Amniotic stem cell (primary cell): Measurements from ENCODE around the gene FAF2.

Source experiments
- DNase-seq: peaks from one replicate; lab custom pipeline; 2025; lab: John Stamatoyannopoulos, UW

FAF2 gene

DNA sequence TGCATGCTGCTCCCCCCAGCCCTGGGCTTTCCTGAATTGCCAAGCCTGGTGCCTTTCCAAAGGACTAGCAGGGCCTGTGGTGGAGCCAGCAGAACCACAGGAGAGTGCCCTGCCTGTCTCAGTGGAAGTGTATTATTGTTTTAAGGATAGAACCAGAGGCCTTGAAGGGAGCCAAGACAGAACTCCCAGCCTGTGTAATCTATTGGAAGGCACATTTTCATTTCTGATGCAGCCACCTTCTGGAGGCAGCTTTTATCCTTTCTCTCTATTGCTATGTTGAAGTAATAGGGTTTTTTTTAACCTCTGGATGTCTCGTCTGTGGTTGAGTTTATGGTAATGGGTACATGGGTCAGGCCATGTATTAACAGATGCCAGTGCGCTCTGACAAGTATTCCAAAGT is 59.7 kb downstream of the FAF2 start:
- DNase-seq = no peak

DNA sequence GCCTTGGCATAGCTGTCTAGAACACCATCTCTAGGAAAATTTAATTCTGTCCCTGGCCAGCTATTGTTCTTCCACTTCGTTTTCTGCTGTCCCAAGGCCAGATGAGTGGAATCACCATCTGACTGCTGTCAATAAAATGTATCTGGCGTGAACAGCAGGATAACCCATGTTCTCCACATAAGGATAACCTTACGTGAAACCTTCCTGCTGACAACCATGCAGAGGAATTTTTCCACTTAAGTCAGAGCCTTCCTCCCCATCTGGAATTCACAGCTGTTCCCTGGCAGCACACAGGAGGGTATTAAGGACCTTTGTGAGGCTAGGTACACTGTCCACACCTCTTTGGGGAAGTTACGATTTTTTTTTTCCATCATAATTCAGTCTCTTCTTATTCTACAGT is 60.4 kb downstream of the FAF2 start:
- DNase-seq = no peak

DNA sequence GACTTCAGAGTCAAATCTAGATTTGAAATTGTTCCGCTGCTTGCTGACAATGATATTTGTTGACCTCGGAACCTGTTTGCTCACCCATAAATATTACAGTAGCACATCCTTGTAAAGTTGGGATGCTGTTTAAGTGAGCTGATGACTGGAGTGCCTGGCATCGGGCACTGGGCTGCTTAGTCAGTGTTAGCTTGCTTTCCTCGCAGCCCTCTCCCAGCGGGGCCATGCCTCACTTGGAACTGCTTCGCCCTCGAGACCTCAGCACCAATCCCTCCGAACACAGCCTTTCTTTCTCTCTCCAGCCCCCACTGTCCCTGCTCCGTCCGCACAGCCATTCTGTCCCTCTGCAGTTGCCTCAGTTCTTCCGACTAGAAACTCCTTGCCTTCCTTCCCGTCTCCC is 65.6 kb downstream of the FAF2 start:
- DNase-seq = no peak

DNA sequence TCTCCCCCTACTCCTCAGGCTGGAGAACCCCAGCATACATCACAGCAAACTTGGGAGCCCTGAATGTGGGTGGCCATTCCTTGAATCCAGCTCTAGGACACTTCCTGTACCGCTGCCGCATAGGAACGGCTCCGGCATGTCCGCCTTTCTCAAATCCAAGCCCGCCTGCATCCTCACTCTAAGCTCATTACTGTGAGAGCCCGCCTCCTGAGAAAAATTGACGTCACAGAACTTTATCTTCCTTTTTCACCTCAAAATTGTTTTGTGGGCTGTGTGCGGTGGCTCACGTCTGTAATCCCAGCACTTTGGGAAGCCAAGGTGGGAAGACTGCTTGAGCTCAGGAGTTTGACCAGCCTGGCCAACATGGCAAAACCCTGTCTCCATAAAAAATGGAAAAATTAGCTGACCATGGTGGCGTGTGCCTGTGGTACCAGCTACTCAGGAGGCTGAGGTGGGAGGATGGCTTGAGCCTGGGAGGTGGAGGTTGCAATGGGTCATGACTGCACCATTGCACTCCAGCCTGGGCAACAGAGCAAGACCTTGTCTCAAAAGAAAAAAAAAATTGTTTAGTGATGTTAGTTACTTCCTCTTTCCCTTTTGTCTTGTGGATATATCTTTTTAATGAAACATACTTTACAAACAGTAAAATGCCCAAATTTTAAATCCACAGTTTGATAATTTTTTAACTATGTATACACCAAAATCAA is 66.2 kb downstream of the FAF2 start:
- DNase-seq = no peak

DNA sequence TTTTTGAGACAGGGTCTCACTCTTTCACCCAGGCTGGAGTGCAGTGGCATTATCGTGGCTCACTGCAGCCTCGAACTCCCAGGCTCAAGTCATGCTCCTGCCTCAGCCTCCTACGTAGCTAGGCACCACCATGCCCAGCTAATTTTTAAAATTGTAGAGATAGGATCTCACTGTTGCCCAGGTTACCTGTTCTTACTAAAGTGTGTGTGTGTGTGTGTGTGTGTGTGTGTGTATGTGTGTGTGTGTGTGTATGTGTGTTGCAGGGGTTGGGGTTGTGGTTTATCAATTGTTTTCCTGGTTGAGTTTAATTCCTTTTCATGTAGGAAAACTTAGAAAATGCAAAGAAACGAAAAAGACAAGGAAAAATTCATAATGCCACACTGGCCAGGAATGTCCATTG is 67.2 kb downstream of the FAF2 start:
- no peak for DNase-seq

DNA sequence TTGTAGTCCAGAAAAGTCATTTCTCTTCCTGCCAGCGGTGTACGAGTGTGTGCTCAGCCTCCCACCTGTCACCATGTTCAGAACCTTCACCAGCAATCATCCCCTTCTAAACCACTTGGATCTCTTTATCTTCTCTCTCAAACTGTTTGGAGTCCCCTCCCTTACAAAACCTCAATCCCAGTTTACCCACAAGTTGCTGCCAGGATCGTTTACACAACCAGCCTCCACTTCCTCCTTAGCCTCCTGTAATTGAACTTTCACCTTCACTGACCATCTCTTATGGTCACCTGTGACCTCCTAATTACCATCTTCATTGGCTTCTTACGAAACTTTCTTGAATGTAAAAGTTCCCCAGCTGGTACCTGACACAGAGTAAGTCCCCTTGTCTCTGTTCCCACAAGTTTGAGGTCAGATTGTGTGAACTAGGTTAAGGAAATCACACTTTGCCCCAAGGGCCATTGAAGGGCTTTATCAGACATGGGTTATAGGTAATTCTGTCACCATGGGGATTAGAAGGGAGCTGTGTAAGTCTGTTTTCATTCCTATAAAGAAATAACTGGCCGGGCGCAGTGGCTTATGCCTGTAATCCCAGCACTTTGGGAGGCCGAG is 69.0 kb downstream of the FAF2 start:
- no peak for DNase-seq

DNA sequence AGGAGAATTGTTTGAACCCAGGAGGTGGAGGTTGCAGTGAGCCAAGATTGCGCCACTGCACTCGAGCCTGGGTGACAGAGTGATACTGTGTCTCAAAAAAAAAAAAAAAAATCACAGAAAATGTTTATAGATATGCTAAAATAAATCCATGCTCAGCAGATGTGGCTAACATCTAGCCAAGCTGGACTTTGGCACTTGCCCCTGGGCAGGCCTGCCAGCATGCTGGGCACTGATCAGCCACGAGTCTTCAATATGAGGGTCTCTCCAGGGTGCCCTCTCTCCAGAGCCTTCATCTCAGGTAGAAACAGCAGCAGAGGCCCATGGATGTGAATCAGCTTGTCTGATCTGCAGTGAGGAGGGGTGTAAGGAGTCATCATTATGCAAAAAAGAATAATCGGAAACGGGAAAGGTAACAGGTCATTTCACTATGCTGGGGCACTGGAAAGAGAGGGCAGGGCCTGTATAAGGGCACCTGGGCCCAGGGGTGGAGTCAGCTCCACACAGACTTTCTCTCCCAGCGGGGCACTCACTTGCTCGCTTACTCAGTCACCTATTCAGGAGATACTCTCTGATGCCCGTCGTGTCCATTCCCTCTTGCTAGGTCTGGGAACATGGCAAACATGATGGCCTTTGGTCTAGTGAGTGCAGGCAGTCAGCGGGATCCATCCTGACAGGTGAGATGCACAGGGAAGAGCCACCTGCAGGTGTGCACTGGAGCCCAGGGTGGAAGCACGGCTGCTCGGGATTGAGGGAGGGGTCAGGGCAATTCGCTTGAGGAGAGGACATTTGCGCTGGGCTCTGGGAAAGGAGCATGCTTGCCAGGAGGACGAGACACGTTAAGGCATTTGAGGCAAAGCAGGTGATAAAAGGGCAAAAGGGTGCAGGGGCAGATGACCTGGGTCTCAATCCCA is 71.9 kb downstream of the FAF2 start:
- DNase-seq = no peak

DNA sequence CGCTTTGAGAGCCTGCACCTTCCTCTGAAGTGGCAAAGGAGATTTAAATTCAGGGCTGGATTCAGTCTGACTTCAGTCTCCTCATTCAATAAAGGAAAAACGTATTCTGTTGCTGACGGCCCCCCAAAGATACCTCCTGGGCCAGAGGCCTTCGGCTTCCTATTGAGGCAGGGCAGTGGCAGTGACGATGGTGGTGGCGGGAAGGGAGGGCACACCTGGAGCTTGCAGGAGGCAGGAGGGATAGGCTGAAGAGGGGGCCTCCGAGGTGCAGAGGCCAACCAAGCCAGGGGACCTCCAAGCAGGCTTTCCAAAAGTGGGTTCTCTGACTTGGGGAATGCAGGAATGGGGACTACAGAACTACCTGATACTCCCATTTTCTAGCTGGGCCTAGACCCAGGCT is 73.1 kb downstream of the FAF2 start:
- no peak for DNase-seq

DNA sequence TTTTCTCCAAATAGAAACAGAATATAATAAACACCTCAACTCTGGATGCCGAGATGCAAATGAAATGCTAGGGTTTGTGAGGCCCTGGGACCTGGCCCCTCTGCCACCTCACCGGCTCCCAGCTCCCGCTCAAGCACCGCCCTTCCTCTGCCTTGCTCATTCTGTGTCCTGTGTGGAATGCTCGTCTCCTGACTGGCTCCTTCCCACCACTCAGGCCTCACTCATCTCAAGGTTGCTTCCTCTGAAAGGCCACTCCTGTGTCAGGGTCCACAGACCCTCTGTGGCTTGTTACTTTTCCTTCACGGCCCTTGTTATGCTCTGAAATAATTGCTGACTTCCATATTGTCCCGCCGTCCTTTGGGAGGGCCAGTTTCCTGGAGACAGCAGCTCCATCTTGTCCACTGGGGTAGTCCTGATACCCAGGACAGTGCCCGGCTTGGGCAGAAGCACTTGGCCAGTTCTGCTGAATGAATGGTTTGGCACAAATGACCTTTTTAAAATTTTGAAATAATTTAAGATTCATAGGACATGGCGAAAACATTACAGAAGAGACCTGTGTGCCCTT is 73.6 kb downstream of the FAF2 start:
- no peak for DNase-seq

DNA sequence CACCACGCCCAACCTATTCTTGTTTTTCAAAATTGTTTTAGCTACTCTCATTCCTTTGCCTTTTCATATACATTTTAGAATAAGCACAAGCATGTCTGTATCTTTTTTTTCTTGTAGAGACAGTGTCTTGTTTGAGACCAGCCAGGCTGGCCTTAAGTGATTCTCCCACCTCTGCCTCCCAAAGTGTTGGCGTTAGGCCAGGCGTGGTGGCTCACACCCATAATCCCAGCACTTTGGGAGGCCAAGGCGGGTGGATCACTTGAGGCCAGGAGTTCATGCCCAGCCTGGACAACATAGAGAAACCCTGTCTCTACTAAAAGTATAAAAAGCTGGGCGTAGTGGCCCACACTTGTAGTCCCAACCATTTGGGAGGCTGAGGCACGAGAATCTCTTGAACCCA is 76.0 kb downstream of the FAF2 start:
- no peak for DNase-seq

DNA sequence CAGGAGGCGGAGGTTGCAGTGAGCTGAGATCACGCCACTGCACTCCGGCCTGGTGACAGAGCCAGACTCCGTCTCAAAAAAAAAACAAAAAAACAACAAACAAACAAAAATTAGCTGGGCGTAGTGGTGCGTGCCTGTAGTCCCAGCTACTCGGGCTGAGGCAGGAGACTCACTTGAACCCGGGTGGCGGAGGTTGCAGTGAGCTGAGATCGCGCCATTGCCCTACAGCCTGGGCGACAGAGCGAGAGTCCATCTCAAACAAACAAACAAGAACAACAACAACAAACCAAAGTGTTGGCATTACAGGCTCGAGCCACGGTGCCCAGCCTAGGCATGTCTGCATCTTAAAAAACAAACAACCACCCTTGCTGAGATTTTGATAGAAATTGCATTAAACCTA is 76.8 kb downstream of the FAF2 start:
- no peak for DNase-seq

DNA sequence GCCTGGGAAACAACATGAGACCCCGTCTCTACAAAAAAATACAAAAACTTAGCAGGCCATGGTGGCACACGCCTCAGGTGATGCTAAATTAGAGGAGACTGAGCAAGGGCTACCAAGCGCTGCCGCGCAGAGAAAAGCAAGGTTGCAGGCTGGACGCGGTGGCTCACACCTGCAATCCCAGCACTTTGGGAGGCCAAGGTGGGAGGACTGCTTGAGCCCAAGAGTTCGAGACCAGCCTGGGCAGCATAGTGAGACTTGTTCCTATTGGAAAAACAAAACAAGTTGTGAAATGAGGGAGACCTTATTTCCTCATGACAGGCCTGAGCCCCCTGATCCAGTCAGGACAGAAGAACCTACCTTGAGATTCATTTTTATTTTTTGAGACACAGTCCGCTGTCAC is 77.5 kb downstream of the FAF2 start:
- DNase-seq = no peak

DNA sequence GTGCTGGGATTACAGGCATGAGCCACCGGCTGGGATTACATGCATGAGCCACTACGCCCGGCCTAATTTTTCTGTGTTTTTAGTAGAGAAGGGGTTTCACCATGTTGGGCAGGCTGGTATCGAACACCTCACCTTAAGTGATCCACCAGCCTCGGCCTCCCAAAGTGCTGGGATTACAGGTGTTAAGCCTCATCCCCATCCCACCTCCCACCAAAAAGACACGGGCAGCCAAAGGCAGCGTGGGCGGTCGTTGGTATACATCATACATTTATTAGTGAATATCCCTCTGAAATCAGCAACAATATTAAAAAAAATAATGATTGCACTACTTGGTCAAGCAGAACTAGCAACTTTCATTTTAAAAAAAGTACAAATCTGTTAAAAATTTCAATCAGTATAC is 78.3 kb downstream of the FAF2 start:
- DNase-seq = no peak

DNA sequence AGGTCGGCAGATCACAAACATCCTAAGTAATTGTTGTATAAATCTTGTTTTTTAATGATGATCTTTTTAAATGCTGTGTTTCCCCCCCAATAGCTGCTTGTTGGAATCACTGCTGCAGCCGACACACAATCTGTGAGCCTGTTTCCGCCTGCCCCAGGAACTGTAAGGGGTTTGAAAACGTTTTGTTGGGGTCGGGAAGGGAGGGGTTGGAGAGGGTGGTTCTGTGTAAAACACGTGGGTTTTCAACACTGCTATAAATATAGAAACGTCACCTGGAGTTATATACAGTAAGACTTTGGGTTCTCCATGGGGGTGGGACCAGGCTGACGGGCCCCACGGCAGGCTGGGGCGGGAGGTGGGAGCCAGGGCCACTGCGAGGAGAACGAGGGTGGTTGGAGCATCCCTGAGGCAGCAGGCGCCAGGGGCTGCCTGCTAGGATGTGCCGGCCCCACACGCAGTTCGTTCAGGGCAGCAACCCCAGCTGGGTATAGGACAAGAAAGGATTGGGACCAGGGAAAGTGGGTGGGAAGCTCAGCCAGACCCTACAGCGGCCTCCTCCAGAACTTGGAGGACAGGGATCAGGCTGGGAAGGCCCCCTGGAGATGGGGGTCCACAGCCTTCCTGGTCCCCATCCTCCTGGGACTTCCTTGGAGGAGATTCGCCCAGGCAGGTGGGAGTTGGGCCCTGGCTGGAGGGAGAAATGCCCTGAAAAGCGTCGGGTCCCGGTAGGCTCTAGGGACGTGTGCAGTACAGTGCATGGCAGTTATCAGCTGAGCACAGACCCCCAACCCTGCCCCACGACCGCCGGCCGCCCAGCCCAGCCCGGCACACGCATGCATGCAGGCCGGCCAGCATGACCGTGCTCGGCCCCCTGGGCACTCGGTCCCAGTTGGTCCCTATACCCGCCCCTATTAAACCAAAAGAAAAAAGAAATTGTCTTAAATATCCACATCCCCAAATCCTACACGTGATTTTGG is 79.3 kb downstream of the FAF2 start:
- DNase-seq = no peak

DNA sequence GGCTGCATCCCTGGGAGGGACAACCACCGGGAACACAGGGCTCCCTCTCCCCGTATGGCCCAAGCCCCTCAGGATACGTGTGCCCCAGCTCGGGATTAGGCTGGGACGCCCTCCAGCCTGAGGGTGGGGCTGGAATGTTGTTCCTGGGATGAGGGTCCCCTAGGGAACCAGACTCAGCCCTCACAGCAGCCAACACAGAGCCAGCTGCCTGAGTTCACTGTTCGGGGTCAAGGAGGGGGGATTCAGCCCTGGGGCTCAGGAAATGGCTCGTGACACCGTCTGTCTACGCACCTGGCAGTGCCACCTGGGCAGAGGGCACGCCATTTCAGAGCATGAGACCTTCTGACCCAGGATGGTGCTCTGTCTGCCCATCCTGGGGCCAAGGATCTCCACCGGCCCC is 80.1 kb downstream of the FAF2 start:
- no peak for DNase-seq

DNA sequence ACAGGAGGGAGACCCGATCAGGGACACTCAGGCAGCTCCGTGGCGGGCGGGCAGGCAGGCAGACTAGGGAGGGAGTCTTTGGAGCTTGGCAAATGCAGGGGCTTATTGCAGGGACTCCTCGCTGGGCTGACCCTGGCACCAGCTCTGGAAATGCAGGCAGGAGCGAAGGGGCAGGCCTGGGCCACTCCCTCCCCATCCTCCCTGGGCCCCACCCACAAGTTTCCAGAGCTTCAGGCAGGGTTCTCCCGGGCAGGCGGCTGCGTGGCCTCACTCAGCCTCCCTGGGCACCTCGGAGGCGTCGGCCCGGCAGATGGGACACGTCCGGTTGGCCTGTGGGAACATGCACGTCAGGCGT is 80.6 kb downstream of the FAF2 start:
- DNase-seq = no peak

DNA sequence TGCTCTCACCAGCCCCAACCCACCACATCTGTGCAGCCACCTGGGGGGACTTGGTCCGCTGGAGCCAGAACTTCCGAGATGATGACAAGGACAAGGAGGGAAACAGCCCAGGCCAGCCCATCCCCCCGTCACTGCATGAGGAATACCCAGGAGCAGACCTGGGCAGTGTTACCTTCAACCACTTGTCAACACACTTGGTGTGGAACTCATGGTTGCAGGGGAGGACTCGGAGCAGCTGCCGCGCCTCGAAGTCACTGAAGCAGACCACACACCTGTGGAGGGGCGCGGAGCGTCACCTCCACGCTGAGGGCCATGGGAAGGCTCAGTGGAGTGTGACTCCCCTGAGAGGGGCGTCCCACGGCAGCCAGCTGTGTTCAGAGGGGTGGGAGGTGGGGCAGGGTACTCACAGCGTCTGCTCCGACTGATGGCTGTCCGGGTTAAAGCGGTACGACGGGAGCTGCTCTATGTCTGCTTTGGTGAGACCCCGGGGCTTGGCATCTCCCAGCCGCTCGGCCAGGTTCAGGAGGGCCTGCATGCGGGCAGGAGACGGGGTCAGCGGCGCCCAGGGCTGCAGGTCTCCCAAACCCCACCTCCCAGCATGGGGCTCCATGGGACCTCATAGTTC is 81.0 kb downstream of the FAF2 start:
- DNase-seq = no peak

DNA sequence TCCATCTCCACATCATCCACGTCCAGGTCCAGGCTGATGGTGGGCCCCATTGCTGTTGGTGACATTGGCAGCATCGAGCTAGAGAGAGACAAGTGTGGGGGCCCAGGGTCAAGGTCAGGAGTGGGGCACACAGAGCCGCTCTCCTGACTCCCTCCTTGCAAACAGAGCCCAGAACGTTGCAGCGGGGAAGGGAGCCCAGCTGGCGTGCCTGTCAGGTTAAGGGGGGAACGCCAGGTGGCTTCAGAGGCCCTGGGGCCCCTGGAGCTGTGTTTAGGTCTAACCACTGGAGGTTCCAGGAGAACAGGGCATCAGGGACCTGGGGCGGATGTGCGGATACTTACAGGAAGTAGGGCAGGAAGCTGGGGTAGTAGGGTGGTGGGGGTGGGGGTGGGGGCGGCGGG is 81.6 kb downstream of the FAF2 start:
- no peak for DNase-seq

DNA sequence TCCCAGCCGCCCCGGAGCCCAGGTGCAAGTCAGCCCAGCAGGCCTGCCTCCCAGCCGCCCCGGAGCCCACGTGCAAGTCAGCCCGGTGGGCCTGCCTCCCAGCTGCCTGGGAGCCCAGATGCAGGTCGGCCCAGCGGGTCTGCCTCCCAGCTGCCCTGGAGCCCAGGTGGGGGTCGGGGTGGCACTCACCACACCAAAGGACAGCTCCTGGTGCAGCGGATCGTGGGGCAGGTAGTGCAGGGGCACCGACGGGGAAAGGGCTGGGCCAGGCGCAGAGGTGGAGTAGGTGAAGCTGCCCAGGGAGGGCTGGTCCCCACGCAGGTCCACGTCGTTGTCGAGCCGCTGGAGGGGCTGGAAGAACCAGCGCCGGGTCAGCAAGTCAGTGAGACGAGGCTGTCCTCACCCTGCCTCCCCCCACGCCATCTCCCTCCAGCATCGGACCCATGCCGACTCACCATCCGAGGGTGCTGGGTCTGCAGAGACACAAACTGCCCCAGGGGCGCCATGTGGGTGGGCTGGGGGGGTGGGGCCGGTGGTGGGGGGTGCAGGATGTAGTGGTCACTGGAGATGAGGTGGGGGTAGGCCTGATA is 82.3 kb downstream of the FAF2 start:
- DNase-seq = no peak

DNA sequence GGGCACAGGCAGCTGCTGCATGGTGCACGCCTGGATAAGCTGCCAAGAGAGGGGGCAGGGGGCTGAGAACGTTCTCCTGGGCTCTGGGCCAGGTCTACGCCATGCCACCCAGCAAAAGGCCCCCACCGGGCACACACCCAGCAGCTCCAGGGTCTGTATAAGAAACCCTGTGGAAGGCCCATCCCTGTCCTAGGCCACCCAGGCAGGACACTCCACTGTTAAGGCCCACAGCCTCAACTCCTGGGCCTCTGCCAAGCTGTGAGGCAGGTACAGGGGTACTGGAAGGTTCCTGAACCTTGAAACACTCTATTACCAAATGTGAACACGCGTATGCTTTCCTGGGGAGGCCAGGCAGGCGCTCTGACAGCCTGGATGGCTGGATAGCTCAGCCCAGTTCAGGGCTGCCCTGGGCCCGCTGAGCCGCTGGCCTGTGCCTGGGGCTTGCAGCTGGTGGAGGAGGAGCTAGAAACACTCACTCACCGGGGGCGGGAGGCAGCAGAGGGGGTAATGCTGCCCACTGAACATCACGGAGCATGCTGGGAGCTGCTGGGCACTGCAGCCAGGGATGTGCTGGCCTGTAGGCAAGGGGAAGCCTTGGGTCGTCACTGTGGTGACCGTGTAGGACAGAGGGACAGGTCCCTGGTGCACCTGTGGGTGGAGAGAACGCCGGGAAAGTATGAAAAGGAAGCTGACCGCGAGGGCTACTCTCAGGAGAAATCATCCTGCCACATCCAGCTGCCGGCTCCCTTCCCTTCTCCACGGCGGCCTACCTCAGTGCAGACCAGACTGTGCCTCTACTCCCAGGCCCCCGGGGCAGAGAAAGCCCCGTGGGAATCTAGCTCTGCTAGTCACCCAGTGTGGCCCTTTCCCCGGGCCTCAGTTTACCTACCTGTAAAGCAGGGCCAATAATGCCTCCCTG is 83.1 kb downstream of the FAF2 start:
- DNase-seq = no peak
